Sciatic nerve (tissue), 2 donors: Measurements from ENCODE around the gene RTKN2. TPM values are rescaled to one million over a fixed set of nuclear protein-coding genes. Genes with fewer than 3 reads are reported as not detected.

Experiments
- ATAC-seq: fragments of 200-7000 bp; cut with Tn5 transposase; one replicate; pipeline ENCODE4 v1.9.1; 2020; ENCODE audit warnings: mild to moderate bottlenecking, moderate library complexity
- DNase-seq: peaks from one replicate; pipeline ENCODE4 v3.0.0-alpha.2; 2020; ENCODE audit warnings: low spot score
- intact Hi-C: fragments of 100-400 bp; cut with DNase I; formaldehyde crosslinking; loops from one replicate; pipeline ENCODE4 v1.14.2; 2022
- total RNA-seq: library from RNA; stranded (reverse); fragmentation: NEBNext Ultra II Directional; extraction: Animal tissue kit (Norgen Biotek cat#: 25700); gene quantifications from one replicate; pipeline ENCODE4 v1.2.1, GENCODE V29; 2021
- donor health status: DM: no; HTN: no; CAD: no.
- donor health status: DM: no; HTN: no; CAD: no.

Gene RTKN2
- total RNA-seq, 1 donor from 2014 or later, result 0.22 TPM

- DNase-seq, result no peak
- intact Hi-C loops, result no loop called here
- no peak for ATAC-seq
Measured at GRCh38 chr10:62155054-62155680, 113.5 kb downstream of the RTKN2 start.

DNA sequence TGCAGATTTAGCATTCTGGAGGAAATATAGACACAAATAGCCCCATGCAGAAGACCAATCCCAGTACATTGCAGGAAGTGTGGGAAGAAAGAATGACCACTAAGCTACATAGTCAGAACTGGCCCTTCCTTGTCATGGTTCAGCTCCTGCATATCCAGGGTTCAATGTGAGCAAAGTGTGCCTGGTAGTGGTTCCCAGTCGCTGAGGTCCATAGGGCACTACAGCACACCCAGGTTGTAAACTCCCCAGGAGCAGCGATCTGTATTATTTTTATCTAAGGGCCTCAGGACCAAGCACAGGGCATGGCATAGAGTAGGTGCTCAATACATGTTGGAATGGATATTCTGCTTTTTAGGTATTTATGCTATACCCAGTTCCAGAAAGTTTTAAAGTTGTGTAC is 114.4 kb downstream of the RTKN2 start:
- no peak for ATAC-seq
- DNase-seq, result no peak
- intact Hi-C loops, result no loop called here

DNA sequence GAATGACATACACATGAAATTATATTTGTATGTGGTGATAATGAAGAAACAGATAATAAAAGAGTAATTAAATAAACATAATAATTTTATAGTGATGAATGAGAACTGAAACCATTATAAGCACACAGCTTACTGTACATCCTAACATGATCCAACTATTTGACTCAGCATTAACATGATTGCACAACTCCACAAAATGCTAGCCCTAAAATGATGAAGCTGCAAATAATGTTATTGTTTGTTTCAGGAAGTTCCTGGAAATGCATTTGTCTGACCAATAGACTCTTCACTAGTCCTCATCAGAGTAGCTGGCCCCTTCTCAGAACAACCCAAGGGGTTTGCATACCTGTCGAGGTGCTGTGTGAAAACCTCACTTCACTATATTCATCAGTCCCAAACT is 115.5 kb downstream of the RTKN2 start:
- ATAC-seq, result peak; percentile 70
- intact Hi-C loops, result no loop called here
- DNase-seq, result no peak

DNA sequence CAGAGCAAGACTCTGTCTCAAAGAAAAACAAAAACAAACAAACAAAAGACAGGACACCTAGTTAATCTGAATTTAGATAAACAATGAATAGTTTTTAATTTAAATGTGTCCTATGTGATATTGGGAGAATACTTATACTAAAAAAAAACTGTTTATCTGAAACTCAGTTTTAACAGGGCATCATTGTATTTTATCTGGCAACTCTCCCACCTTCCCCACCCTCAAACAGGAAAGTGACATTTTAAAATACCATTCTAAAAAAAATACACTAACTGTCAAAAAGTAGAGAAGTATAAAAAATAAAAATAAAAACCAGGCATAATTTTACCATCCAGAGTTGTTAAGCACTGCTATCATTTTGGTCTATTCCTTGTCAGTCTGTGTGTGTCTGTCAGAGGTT is 119.0 kb downstream of the RTKN2 start:
- no peak for ATAC-seq
- DNase-seq, result no peak
- intact Hi-C loops, result no loop called here

DNA sequence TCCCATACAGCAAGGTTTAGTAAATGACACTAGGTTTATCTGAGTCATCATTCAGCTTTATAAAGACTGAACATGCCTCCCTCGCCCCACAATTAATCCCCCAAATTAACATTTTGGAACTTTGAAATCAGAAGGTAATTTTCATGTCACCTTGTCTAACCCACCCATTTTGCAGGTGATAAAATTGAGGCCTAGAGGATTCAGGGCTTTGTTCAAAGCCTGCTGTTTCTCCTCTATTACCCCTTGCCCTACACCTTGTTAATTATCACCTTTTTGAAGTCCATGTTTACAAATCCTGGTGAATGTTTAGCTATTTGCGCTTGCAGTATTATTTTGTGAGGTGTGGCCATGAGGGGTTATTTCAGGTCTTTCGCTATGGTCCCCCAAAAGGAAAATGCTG is 120.5 kb downstream of the RTKN2 start:
- ATAC-seq (no peak), DNase-seq (no peak)
- intact Hi-C loops, result no loop called here

DNA sequence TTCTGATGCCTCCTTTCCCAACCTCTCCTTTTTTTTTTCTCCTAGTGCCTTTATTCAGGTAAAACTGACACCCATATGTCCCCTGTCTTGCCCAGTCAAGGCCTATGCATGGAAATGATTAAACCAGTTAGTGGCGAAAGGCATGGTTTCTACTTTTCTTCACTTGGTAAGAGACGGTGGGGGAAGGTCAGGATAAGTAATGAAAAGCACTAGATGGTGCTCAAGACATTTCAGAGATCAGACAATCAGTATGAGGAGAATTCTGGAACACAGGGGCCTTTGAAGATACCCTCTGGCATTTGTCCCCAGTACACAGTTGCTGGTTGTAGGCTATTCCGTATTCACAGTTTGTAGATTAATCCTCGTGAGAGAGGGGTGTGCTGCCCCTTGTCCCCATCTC is 121.2 kb downstream of the RTKN2 start:
- intact Hi-C loops, result no loop called here
- DNase-seq (no peak), ATAC-seq (no peak)

GRCh38 chr10:62136931-62137330 is 131.7 kb downstream of the RTKN2 start:
- ATAC-seq (no peak), DNase-seq (no peak)
- intact Hi-C loops, result no loop called here

GRCh38 chr10:62133618-62134017 is 135.0 kb downstream of the RTKN2 start:
- ATAC-seq, result no peak
- intact Hi-C loops, result no loop called here
- DNase-seq, result no peak

Other genes starting within 250 kb of the RTKN2 start
- gene ZNF365, start 105.5 kb upstream of the RTKN2 start, total RNA-seq, result 0.18 TPM